SKM-1 treated with dmso at 0.1 percent for 144 hours (cell line): Measurements from ENCODE around the gene ITM2C.

ENCODE experiments used
- DNase-seq: peaks from one replicate; lab custom pipeline; 2025; ENCODE audit not compliant: unreplicated experiment; lab: John Stamatoyannopoulos, UW

ITM2C gene, protein sequence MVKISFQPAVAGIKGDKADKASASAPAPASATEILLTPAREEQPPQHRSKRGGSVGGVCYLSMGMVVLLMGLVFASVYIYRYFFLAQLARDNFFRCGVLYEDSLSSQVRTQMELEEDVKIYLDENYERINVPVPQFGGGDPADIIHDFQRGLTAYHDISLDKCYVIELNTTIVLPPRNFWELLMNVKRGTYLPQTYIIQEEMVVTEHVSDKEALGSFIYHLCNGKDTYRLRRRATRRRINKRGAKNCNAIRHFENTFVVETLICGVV

DNA sequence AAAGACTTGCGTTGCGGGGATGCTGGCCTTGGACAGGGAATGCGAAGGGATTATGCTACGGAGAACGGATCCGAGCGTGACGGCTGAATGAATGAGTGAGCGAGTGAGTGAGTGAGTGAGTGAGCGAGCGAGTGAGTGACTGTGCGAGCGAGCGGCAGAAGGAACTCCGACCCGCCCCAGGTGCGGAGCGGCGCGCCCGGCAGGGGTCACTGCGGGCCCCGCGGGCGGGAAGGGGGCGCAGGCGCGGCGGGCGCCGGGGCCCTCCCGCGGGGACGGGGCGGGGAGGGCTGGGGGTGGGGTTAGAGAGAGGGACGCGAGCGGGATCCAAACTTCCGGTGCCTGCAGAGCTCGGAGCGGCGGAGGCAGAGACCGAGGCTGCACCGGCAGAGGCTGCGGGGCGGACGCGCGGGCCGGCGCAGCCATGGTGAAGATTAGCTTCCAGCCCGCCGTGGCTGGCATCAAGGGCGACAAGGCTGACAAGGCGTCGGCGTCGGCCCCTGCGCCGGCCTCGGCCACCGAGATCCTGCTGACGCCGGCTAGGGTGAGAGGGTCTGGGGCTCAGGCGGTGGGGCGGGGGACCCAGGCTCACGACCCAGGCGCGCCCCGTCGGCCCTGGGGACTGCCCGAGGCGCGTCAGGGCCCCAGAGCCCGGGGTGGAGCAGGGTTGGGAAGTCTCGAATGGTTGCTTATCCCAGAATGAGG lies at the start of gene ITM2C:
Gene ITM2C (plus strand): TSS at position 338 of the 702 bp plus-strand sequence. CDS start 84 bp downstream, at position 422.
- peak; percentile 76 for DNase-seq

DNA sequence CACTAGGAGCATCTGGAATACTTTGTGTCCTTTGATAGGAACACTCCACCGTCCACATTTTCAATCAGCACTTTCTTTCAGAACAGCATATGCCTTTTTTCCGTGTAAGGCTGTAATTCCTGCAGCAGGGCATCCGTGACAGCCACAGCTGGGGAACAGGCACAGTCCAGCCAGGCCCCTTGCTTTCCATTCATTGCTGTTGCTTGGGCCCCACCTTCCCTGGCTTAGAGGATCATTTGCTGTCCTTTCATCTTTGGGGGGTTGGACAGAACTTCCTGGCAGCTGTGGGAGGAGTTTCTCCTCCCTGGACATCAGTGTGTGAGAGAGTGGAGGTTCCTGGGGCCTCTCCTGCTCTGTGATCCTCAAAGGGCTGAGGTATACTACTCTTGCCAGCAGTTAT lies 49.7 kb upstream of the ITM2C start:
- no peak for DNase-seq

DNA sequence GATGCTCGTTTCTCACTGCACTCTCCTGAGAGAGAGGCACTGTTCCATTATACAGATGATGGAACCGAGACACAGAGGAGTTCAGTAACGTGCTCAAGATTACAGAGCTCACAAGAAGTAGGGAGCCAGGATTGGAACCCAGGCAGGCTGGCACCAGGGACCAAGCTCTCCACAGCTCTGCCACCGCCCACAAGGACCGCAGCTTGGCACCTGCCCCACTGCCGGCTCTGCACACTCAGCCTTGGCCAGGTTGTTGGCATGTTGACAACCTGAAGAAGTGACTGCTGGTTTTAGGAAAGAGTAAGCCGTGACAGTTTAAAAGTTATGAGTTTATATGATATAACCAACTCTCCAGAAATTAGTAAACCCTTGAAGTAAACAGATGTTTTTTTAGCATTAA lies 48.0 kb upstream of the ITM2C start:
- no peak for DNase-seq

DNA sequence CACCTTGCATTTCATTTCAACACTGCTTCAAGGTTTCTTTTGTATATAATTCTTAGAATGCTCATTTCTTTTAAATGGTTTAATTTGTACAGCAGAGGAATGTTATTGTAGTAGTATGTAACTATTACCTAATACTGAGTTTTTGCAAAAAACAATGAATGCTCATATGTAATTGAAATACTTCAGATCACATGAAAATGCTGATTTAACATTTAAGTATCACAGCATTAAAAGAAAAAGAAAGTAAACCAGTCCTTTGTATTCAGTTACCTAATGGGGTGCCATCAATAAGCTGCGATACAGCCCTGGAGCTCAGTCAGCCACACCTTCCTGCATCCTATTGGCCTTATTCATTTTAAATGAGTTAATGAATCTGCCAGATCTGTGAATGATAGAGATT lies 45.3 kb upstream of the ITM2C start:
- no peak for DNase-seq

DNA sequence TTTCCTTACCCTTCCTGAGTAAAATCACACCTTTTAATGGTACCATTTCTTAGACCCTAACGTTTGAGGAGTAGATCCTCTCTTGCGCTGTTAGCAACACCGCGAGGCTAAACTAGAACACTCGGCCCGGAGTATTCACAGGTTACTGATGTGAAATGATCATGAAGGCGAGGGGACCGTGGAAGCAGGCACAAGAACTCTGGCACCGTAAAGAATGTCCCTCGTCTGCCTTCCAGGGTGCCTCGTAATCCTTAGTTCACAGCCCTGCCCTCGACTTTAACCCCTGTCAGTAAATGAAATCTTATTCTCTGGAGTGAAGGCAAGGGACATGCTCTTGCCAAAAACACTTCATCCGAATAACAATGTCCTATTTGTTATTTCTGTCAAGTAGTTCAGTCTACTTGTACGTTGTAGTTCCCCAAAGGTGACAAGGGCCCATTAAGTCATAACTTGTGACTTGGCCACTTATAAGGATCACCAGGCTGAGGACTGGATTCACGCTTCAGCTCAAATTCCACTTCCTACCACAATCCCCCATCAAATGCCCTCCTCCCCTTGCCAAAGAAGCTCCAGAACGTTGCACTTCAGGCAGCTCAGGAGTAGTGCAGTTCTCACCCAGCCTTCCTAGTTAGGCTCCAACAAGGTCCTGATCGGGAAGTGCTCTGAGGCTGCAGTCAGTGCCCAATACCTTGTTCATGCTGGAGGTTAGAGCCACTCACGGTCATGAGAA lies 43.3 kb upstream of the ITM2C start:
- no peak for DNase-seq

DNA sequence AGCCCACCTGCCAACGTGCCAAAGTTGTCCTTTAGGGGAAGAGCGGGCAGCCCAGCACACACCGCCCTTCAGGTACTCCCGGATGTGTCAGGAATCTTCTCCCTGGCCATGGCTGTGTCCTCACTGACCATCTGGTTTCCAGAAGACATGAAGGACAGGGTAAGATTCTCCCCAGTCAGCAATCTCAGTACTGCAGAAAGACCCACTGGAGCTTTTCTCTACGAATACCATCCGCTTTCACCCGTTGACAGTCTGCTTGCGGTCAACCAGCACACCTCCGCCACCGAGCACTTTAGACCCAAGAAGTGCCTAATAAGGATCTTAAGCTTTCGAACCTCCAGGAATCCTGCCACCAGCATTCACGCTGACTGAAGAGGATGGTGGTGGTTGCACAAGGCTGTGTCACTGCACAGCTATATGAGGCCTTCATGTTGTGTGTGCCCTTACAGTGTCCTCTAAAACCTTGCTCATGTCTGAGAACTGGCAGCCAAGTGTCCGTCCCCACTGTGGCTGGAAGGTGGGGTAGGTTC lies 42.7 kb upstream of the ITM2C start:
- DNase-seq, result no peak

DNA sequence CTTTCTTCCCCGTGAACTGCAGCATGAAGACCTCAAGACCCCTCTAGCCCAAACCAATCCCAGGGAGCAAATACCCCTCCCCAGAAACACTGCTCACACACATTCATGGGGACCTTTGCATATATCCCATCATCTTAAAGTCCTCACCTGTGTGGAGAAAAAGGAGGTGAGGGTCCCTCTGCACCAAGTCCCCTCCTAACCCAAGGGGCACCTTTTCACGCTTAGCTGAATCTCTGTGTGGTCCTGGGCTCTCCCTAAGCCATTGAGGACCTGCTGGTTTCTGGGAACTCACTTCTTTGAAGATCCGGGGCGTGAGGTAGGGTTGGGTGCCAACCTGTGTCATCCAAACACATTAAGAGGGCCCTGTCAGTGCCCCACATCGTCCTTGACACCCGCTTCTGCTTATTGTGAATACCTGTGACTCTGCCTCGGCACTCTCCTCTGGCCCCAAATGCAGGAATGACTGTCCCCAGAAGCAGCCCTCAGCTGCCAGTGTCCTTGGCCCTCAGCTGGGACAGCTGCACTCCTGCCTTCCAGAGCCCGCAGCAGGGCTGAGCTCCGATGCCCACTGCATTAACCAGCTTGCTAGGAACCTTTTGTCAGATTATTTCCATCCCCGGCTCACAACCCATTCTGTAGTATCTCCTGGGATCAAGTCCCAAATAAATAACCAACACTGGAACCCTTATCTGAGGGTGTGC lies 41.3 kb upstream of the ITM2C start:
- no peak for DNase-seq

DNA sequence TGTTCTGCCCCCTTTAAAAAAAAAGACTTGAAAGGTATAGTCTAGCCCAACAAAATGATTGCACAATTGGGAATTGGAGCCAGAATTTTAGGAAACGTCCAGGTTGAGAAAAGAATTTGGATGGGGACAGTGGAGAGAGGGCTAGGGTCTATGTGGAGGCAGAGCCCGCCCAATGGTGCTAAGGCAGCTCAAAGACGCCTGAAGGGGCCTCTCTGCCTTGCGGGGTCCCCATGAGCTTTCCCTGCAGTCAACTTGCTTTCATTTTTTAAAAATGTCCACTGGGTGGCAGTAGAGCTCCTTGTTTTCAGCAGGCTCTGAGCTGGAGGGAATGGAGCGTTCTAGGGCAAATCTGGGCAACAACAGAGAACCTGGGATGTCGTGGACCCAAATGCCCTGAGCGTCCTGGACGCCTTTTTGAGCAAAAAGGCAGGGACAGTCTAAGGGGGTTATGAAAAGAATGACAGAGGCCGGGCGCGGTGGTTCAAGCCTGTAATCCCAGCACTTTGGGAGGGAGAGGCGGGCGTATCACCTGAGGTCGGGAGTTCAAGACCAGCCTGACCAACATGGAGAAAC lies 40.2 kb upstream of the ITM2C start:
- DNase-seq, result peak; percentile 76

DNA sequence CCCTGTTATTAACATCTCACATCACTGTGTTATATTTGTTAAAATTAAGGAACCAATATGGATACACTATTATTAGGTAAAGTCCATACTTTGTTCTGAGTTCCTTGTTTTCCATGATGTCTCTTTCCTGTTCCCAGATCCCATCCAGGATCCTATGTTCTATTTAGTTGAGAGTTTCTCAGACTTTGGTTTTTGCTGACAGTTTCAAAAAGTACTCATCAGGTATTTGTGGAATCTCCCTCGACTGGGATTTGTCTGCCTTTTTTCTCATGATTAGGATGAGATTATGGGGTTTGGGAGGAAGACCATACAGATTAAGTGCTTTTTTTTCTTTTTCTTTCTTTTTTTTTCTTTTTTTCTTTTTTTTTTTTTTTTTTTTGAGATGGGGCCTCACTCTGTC lies 39.4 kb upstream of the ITM2C start:
- no peak for DNase-seq

DNA sequence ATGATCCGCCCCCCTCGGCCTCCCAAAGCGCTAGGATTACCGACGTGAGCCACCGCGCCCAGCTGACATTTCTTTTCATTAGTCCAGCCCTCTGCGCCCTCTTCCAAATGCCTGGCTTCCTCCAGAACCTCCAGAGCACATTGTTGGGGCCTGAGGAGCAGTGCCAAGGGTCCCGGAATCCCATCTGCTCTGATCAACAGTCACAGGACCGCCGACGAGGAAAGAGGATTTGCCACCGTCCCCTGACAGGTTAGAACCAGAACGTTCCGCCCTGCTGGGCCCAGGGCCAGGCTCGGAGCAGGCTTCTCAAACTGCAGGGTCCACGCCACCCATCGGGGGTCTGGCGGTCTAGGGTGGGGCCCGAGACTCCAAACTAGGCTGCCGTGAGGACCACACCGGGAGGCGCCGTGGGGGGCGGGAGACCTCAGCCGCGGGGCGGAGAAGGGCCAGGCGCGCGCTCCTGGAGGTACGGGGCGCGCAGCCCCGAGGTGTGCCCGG lies 36.9 kb upstream of the ITM2C start:
- no peak for DNase-seq

DNA sequence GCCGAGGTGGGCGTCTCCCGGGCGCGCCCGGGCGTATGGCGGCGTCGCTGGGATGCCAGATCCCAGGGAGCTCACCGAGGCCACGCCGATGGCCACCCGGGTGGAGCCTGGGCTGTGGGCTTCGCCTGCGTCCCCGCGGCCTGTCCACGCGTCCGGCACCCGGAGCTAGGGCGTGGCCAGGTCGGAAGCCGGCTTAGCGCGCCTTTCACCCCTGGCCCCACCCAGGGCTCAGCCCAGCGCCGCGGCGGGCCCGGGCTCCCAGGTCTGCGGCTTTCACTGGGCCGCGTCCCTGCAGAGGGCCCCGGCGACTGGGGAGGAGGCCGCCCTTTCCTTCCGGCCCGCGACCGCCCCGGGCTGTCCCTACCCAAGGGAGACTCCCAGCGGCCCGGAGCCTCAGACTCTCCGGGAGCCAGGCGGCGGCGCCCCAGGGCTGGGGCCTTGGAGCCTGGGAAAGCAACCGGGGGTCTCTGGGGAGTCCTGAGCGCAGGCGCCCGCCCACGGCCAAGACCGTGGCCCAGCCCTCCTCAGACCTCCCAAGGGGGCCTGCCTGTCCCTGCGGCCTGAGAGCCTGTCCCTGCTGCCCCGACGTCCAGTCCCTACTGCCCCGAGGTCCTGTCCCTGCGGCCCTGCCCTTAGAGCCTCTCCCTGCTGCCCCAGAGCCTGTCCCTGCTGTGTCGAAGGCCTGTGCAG lies 36.3 kb upstream of the ITM2C start:
- DNase-seq, result no peak

DNA sequence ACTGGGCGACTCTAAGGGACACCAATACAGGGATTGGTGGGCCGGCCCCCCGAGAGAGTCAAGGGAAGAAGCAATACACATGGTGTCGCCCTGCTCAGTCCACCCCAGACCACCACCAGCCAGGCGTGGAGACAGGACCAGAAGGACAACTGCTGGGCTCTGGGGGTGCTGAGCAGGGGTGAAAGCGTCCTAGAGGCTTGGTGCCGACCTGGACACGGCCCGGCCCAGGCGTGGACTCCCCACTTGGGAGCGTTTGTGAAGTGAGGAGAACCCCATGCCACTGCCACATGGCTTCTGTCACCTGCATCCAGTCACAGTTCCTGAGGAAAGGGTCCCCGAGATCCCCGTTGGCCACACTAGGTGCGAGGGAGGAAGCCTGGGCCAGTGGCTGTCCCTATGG lies 35.4 kb upstream of the ITM2C start:
- no peak for DNase-seq

DNA sequence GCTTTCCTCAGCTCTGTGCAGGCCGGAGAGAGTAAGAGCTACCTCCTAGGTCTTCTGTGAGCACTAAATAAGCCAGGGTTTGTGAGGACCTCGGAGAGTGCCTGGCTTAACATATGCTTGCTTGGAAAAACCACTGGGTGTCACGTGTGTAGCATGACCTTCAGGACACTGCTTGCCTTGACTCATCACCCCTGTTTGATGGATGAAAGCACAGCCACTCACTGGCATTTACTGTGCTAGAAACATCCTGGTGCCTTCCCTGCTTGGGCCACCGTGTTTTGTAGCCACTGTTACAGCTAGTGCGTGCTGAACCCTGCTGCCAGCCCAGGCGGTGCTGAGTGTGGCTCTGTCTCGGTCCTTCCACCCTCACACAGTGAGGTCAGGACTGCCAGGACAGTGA lies 34.8 kb upstream of the ITM2C start:
- DNase-seq, result no peak

DNA sequence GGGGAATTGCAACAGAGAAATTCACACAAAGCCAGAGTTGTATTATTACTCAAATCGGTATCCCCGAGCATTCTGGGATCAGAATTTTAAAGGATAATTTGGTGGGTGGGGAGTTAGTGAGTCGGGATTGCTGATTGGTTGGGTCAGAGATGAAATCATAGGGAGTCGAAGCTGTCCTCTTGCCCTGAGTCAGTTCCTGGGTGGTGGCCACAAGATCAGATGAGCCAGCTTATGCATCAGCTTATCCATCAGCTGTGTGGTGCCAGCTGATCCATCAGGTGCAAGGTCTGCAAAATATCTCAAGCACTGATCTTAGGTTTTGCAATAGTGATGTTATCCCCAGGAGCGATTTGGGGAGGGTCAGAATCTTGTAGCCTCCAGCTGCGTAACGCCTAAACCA lies 34.3 kb upstream of the ITM2C start:
- DNase-seq, result no peak

DNA sequence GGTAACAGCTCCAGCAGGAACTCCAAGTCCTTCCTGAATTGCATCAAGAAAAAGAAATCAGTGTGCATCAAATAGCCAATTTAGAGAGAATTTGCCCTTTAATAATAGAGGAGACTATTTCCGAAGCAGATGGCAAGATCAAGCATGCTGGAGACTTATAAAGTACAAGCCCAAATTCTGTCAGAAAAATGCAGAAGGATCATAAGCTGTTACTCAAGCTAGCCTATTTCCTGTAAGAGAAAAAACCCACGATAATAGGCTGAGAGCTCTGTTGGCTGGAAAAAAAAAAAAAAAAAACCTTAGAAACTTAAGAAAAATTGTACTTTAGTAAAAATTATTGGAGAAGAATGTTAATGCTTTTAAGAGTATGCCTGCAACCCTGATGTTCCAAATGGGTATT lies 24.4 kb upstream of the ITM2C start:
- peak; percentile 26 for DNase-seq

DNA sequence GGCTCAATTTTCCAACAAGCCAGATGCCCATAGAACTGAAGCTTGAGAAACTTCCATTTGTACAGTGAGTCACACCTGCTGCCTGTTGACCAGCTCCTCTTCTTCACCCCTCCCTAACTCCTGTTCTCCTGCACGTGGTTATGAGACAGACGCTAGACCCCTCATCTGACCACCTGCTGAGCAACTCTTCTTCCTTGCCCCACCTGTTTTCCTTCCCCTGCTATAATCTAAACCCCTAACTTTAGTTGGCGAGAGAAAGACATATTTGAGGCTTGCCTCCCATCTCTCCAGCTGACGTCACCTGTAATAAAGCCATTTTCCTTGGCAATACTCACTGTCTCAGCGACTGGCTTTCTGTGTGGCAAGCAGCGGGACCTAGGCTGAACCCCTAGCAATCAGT lies 22.3 kb upstream of the ITM2C start:
- DNase-seq, result no peak

DNA sequence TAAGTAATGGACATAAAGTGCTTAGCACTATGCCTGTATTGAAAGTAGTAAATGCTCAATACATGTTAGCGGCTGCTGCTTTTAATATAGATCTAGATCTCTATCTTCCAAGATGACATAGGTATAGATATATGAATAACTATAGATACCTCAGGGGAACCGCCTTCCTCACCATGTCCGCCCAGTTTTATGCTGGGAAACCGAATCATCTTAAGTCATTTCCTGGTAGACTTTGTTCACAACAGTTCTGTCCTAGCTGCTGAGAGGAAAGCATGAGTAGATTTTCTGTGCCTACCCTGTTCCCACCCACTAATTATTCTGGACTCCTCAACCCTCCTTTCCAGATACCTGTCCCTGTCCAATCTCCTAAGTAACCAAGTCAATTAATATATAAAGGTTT lies 21.6 kb upstream of the ITM2C start:
- DNase-seq, result no peak

DNA sequence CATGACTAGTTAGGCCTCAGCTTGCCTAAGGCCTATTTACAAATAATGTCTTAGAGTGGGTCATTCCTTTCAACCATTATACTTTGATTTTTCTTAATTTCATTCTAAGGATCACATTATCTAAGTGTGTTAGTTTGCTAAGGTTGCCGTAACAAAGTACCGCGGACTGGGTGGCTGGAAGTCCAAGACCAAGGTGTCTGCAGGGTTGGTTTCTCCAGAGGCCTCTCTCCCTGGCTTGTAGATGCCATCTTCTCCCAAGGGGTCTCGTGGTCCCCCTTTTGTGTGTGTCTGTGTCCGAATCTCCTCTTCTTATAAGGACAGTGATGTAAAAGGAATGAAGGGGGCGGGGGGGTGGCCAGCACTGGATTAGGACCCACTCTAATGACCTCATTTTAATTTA lies 18.4 kb upstream of the ITM2C start:
- DNase-seq, result no peak

DNA sequence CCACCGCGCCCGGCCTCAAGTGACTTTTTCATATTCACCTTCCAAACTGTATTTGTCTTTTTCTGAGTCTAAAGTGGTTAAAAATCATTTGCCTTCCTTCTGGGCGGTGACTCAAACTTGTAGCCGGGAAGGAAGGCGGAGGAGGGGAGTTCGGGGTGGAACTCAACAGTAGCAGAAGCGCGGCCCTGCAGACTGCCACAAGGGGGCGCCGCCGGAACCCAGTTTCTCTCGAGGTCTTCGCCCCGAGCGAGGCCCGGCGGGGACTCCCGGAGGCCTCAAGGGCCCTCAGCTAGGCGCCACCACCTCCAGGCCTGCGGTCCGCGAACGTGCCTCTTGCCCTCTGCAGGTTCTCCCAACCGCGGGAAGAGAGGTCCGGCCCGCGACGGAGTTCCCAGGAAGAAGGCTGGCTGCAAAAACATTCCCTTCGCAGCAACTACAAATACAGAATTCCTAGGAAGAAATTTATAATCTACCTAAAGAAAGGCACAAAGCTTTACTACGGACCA lies 16.8 kb upstream of the ITM2C start:
- DNase-seq, result peak; percentile 73
